Fibroblast of skin of right biceps (primary cell): Measurements from ENCODE around the gene ATP6V0C.
A peak's percentile ranks its signal among the peaks of the same experiment; 100 is the strongest.

Experiments
- DNase-seq: peaks from one replicate; pipeline ENCODE4 v3.0.0-alpha.2; 2013

ATP6V0C gene

DNA sequence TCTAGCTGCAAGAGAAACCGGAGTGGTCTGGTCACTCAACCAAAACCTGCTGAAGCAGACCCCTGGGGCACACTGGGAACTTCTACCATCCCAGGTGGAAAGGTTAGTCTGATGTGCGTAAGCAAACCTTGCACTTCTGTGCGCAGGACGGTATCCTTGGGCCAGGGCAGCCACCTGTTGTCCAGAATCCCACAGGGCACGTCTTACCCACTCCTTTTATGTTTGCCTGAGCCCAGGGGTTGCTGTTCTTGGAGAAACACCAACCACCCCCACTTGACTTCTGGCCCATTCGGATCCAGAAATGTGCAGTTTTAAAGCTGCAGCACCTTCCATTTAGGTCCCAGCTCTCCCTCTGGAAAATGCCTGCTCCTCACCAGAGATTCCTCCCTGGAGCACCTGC lies 20.1 kb upstream of the ATP6V0C start:
- no peak for DNase-seq

DNA sequence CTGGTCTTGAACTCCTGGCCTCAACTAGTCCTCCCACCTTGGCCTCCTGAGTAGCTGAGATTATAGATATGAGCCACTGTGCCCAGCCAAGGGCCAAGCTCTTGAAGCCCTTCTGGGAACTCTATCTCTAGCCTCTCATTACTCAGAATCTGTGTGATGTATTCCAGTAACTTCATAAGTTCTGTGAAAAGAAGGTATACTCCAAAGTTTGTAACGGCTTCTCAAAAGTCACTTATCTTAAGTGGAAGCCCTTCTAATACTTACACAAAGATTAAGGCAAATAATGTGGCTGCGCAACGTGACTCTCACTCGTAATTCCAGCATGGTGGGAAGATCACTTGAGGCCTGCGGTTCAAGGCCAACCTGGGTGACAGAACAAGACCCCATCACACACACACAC lies 19.1 kb upstream of the ATP6V0C start:
- DNase-seq, result no peak

GRCh38 chr16:2495041-2495440 lies 18.7 kb upstream of the ATP6V0C start:
- DNase-seq, result no peak

- DNase-seq, result no peak
Observed at GRCh38 chr16:2496223-2497115, 17.3 kb upstream of the ATP6V0C start.

DNA sequence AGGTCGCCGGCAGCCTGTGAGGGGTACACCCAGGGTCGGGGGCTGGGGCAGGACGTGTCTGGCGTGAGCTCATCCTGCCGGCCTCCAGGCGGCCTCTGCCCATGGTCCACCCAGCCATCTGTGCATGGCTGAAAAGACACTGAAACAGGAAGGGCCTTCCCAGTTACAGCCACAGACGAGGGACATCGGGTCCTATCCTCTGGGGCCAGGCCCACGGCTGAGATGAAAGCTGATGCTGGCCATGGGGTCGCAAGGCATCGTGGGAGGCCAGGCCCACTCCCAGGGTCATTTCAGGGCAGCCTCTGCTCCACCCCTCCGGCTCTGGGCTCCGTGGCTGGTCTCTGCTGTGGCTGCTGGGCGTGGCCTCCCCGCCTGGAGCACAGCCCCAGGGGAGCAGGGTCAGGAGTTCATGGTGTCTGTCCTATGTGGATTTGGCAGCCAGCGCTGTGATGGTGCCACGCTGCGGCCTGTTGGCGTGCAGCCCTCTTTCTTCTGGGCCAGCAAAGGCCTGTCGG lies 16.6 kb upstream of the ATP6V0C start:
- no peak for DNase-seq

GRCh38 chr16:2497695-2498484 lies 15.9 kb upstream of the ATP6V0C start:
- no peak for DNase-seq

GRCh38 chr16:2498531-2499253 lies 15.1 kb upstream of the ATP6V0C start:
- DNase-seq, result no peak

DNA sequence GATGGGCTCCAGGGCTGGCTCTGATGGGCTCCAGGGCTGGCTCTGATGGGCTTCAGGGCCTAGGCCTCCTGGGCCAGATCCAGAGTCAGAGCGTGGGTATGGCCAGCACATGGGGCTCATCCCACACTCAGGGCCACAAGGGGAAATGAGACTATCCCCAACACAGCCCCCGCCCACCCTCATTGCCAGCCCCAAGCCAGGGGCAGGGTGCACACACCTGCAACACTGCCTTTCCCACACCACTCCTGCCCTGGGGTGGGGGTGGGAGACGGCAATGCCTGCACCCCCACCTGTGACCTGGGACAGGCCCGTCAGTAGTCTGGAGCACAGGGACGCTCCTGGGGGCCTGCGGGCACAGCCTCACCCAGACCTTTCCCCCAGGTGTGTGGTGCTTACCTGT lies 14.3 kb upstream of the ATP6V0C start:
- DNase-seq, result no peak

GRCh38 chr16:2499890-2500429 lies 13.8 kb upstream of the ATP6V0C start:
- DNase-seq, result no peak

GRCh38 chr16:2500430-2500917 lies 13.3 kb upstream of the ATP6V0C start:
- DNase-seq, result no peak

- peak; percentile 68 for DNase-seq
Observed at GRCh38 chr16:2500918-2501750, 12.6 kb upstream of the ATP6V0C start.

DNA sequence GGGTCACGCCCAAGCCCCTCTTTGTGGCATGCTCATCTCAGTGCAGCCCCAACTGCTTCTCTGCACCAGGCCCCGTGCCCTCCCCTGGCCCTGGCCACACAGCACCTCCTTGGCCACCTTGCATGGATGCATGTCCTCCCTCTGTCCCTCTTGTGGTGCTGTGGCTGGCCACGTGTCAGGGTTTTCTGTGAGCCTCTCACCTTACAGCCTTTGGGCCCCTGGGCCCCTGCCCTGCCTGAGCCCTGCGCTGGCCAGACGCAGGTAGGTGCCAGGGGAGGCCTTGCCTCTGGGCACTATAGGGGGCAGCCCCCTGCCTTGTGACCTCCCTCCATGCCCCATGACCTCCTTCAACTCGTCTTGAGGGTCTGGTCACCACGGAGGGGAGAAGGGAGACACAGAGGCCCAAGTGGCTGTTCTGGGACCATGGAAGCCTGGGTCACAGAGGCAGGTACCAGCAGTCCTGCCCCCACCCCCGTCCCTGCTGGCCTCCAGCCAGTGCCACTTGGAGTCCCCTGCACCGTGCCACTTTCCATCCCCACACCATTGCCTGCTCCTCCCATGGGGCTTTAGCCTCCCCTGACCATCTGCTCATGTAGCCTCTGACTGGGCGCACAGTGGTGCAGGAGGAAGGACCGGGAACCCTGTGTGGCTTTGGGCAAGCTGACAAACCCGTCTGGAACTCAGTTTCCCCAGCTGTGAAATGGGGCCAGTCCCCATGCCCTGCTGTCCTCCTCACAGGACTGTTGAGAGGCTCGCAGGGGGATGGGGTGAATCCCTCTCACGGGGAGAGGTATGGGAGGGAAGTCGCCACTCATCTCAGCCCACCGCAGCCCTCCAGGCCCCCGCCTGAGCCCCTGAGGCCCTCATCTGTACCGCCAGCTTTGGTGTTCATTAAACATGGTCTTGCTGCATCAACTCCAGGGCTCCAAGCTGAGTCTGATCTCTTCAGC lies 11.5 kb upstream of the ATP6V0C start:
- no peak for DNase-seq

GRCh38 chr16:2505695-2506094 lies 8.1 kb upstream of the ATP6V0C start:
- no peak for DNase-seq

GRCh38 chr16:2507052-2507659 lies 6.6 kb upstream of the ATP6V0C start:
- no peak for DNase-seq

GRCh38 chr16:2507665-2508064 lies 6.1 kb upstream of the ATP6V0C start:
- DNase-seq, result no peak

DNA sequence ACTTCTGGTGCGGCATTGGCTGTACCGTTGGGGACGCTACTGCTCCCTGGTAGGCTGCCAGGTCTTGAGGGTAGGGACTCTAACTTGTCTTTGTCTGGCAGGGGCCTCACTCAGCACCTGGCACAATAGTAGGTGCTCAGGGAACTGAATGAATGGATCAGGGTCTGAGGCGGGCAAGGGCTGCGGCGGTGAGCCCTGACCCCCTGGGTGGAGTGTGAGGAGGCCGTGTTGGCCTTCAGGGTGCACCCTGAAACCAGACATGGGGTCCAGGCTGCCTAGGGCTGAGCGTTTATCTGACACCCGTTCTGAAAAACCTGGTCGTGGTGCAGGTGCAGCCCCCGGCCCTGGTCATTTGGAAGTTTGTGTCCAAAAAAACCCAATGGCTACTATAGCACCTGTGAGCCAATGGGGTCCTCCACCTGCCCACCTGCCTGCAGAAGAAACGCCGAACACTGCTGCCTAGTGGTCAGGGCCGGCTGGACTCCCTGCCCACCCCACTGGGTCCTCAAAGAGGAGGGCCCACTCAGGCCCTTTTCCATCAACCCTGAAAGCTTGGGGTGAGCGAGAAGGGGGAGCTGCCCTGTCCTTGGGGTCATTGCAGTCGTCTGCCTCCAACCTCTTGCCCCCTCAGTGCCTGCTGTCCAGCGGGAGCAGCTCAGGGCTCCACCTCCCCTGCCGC lies 4.9 kb upstream of the ATP6V0C start:
- DNase-seq, result no peak

DNA sequence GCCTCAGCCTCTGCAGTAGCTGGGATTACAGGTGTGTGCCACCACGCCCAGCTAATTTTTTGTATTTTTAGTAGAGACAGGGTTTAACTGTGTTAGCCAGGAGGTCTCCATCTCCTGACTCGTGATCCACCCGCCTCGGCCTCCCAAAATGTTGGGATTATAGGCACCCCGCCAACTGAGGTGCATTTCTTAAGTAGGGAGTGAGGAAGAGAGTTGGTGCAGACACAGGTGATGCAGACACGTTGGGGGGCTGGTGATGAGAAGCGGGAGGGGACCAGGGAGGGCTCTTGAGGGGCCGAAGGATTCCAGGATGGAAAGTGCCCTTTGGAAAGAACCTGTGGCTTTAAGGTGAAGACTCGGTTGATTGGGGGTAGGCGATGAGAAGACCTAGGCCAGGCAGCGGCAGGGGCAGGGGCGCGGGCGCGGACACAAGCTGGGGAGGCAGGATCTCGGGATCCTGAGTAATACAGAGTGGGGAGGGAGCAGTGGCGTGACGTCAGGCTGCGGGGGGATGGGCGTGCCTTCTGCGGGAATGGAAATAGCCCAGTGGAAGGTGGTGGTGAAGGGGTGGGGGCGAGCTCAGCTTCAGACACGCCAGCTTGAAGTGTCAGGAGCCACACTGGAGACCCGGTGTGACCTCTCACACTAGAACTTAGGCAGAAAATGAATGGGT lies 2.5 kb upstream of the ATP6V0C start:
- peak; percentile 63 for DNase-seq

DNA sequence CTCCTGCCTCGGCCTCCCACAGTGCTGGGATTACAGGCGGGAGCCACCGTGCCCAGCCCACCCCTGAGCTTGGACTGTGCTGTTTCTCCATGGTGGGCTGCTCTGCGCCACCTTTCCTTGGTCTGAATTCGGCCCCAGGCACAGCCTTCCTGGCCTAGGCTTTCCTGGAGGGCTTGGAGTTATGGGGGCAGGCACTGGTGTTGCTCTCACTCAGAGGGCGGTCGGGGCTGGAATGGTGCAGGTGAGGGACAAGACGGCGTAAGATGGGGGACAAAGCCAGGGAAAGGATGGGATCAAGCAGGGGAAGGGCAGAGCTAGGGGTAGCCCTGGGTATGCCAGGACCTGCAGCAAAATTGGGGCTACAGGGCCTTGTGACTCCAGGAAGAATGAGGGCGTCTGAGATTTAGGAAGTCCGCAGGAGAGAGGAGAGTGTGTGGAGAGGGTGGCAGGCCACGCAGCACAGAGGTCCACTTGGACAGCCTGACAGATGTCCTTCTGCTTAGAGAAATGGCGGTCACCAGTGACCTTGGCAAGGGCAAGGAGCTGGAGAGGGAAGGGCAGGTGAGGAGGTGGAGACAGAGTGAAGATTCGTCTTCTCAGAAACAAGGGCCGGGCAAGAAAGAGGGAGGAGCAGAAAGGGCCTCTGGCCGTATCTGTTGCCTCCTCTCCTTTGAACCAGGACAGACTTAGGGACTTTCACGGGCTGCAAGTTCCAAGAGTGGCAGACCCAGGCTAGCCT lies 1.6 kb upstream of the ATP6V0C start:
- DNase-seq, result no peak
